ENCODE measurements around the gene SPATA1.
"Not testable (repeated sequence)": the region's sequence is repeated elsewhere in the genome, so short reads cannot be mapped to it uniquely, and the experiment has no call there.

Gene SPATA1

DNA sequence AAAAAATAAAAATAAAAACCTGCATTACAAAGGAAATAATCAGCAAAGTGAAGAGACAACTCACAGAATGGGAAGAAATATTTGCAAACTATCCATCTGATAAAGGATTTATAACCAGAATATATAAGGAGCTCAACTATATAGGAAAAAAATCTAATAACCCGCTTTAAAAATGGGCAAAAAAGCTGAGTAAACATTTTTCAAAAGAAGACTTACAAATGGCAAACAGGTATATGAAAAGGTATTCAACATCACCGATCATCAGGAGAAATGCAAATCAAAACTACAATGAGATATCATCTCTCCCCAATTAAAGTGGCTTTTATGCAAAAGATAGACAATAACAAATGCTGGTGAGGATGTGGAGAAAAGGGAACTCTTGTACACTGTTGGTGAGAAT lies 4.0 kb downstream of the SPATA1 start:
- no peak for DNase-seq

DNA sequence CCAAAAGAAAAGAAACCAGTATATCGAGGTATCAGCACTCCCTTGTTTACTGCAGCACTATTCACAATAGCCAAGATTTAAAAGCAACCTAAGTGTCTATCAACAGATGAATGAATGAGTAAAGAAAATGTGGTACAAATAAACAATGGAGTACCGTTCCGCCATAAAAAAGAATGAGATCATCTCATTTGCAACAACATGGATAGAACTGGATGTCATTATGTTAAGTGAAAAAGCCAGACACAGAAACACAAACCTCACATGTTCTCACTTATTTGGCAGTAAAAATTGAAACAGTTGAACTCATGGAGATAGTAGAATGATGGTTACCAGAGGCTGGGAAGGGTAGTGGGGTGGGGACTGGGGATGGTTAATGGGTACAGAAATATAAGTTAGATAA lies 4.5 kb downstream of the SPATA1 start:
- no peak for DNase-seq

DNA sequence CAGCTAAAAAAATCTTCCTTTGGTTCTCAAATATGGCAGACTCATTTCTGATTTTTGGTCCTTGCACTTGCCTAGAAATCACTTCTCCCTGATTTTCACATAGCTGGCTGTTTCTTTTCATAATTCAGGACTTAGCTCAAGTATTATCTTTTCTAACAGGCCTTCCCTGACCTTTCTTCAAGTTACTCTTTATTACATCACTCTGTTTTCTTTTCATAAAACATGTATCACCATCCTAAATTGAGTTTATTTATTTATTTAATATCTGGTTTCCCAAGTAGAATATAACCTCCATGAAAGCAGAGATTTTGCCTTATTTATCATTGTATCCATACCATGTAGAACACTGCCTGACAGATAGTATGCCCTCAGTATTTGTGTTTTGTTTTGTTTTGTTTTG lies 18.4 kb downstream of the SPATA1 start:
- DNase-seq = no peak

DNA sequence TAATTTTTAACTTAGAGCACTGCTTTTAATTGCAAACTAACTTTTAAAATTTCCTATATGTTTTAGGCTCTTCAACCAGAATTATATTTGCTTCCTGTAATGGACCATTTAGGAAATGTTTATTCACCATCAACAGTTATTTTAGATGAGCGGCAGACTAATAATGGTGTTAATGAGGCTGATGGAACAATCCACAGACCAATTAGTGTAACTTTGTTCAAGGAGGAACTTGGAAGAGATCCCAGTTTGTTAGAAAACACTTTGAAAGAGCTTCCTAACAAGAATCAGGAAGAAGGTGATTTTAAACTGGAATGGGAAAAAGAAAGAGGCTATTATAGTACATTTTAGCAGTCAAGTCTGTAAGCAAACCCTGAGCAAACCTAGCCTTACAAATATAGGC lies 19.6 kb downstream of the SPATA1 start:
- DNase-seq = no peak

DNA sequence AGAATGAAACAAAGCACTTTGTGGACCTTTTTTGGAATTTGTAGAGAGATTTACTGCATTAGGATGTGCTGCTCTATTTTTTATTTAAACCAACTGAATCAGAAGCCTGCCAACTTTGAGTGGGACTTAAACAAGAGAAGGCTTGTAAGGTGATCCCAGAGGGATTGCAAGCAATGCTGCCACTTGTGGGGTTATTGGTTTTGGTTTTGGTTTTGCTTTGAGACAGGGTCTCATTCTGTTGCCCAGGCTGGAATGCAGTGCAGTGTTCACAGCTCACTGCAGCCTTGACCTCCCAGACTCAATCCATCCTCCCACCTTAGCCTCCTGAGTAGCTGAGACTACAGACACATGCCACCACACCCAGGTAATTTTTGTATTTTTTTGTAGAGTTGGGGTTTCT lies 32.4 kb downstream of the SPATA1 start:
- no peak for DNase-seq

DNA sequence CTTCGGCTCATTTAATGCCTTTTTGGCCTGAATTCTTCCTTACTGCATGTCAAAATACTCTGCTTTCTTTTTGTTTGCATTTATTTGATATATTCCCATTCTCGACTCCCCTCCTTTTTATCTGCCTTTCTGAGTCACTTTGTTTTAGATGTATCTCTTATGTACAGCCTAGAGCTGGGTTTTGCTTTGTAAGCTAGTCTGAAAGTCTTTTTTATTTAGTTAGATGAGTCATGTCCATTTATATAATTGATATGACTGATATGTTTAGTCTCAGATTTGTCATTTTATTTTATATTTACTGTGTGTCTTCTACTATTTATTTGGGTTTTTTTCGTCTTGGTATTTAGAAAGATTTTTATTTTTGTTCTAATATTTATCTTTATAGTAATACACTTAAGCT lies 33.8 kb downstream of the SPATA1 start:
- DNase-seq = no peak

DNA sequence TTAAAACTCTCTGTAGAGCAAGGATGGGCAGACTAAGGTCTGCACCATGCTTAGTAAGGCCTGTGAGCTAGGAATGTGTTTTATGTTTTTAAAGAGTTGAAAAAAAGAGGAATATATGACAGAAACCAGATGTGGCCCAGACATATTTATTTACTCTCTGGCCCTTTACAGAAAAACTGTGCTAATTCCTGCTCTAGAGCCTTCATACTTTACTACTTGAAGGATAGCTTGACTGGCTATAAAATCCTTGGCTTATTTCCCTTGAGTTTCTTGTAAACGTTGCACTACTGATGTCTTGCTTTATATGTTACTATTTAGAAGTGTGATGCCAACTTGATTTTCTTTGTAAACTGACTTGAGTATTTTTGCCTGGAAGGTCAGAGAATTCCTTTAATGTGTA lies 34.6 kb downstream of the SPATA1 start:
- DNase-seq = no peak

DNA sequence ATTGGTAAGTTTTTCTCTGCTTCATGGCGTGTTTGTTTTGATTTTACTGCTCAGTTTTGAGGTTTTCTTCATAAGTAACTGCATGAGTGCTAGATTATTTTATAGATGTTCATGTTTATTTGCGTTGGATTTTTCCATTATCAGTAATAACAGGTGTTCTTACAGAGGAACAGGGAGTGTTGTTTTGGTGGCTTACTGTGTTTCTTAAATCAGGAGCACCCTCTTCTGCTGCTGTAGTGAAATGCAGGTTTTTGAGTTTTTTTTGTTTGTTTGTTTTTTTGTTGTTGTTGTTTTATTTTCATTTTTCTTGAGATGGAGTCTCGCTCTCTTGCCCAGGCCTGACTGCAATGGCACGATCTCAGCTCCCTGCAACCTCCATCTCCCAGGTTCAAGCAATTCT lies 35.5 kb downstream of the SPATA1 start:
- DNase-seq = no peak

DNA sequence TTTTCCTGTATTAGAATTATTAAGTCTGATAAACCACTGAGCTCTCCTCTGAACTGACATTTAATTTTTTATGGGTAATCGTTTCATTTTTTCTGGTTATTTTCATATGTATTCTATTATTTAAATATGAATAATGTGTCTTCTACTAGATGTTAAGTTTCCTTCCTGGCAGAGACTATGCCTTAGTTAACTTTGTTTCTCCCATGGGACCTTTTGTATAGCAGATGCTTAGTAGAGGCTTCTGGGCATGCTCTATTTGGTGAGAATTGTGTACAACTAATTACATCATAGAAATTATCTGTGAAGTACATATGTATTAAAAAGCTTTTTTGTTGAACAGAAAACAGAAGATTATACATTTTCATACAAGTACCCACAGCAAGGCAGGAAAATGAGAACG lies 44.6 kb downstream of the SPATA1 start:
- no peak for DNase-seq

- no peak for DNase-seq
Observed at GRCh38 chr1:84569216-84569615, 63.0 kb downstream of the SPATA1 start.

DNA sequence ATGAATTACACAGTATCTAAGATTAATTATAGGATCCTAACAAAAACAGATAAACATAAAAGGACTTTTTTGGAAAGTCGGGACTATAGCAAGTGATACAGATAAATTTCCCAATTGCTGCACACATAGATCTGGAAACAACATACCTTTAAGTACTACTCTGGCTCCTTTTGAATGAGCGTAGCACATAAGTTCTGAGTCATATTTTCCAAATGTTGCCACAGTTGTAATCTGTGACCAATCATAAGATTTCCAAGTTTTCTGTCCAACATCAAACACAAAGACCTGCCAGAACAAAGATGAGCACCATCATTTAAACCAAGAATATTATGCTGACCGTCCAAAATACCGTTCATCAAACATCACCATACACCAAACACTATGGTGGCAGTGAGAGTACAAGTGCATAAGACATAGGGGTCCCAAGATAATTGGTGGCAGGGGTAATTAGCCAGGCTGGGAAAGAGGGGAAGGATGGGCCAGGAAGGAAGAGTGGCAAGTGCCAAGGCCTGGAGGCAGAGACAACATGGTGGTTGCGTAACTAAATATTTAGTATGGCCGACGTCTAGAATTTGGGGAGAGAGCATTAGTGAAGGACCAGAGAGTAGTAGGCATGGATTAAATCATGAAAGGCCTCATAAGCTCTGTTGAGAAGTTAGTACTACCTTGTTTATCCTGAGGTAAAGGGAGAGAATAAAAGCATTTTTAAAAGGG lies 64.4 kb downstream of the SPATA1 start:
- DNase-seq = no peak

- no peak for DNase-seq
Observed at GRCh38 chr1:84571150-84571535, 65.0 kb downstream of the SPATA1 start.

DNA sequence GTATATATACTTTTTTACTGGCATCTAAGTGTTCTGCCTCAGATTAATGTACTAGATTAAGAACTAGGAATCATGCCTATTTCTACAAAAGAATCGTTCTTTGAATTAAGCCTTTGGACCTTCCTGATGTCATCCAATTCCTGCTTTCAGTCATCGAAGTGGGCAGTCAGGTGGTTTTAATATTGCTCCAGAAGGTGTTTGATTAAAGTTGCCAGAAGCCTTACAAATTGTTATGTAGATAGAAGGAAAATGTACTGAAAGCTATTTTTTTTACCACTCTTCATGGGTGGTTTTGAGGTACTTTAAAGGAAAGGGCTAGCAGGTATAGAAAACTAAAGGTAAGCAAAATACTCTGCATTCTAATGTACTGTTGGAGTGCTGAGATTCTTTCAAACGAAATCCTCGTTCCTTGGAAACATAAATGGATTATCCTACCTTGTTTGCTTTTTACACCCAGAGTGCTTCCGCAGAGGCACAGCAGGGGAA lies 67.3 kb downstream of the SPATA1 start:
- no peak for DNase-seq

GRCh38 chr1:84573967-84574842 lies 68.0 kb downstream of the SPATA1 start, which contains the start of gene CTBS:
Gene CTBS (minus strand): TSS chr1:84574440. CDS start chr1:84574415, 25 bp downstream.
- peak; percentile 59 for DNase-seq

- no peak for DNase-seq
Observed at GRCh38 chr1:84574936-84575335, 68.8 kb downstream of the SPATA1 start.

- no peak for DNase-seq
Observed at GRCh38 chr1:84581648-84582047, 75.5 kb downstream of the SPATA1 start.

- no peak for DNase-seq
Observed at GRCh38 chr1:84582802-84583587, 76.8 kb downstream of the SPATA1 start.

DNA sequence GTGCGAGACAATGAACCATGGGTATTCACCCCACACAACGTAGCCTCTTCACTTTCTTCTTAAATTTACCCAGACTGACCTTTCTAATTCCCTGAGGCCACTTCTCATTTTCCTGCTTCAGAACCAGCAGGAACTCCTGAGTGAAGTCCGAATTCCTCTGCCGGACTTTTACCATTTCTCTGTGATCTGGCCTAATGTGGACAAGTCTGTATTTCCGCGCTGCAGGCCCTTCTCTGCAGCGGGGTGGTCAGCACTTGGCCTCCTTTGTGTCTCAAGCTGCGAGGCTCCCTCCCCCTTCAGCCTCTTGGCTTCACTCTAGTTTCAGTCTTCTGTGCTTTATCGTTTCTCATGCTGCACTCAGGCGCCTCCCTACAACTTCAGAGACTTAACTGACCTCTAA lies 77.5 kb downstream of the SPATA1 start:
- DNase-seq = no peak

DNA sequence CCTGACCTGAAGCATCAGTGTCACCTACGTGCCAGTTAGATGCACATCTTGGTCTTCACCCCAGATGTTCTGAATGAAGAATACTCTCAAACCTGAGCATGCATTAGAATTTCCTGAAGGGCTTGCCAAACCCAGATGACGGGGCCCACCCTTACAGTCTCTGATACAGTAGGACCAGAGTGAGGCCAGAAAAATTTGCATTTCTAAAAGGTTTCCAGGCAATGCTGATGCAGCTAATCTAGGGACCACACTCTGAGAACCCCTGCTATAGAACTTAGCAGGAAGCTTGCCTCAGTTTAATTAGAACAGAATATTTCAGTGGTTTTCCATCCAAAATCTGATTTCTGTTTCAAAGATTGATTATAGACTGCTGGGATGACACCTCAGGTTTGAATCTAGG lies 77.9 kb downstream of the SPATA1 start:
- no peak for DNase-seq

DNA sequence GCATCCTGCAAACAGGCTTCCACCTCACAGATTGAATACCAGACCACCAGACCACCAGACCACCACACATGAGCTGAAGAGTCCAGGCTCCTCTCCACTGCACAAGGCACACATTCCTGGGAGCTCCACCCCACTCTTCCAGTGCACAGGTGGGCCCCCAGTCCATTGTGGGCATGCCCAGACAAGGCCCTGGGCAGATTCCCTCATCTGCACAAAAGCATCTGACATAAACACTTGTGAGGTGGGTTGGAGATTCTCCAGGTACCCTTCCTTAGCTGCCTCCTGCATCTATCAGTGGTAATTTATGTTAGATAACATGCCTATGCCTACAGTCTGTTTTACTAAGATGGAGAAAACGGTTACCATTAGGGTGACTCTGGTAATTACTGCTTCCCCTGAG lies 79.6 kb downstream of the SPATA1 start:
- no peak for DNase-seq

- no peak for DNase-seq
Observed at GRCh38 chr1:84587099-84587498, 80.9 kb downstream of the SPATA1 start.

GRCh38 chr1:84594959-84595358 lies 88.8 kb downstream of the SPATA1 start:
- DNase-seq = not testable (repeated sequence)

DNA sequence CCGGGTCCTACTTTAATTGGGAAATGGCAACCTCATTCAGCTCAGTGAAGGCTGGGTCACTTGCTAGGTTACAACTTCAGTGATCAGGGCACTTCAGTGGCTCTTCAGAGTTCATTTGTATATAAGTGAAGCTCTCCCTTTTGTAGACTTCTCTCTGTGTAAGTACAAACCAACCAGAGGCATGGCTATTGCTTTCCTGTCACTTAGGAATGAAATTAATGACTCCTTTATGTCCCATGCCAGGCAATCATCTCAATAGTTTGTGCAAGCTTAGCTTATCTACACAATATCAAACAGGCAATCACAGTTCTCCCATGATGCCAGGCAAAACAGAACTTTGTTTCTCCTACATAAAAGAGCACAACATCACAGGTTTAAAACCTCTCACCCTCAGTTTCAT lies 90.8 kb downstream of the SPATA1 start:
- no peak for DNase-seq
